ENCODE results near the gene MTRF1L.
"Not testable (repeated sequence)": the region's sequence is repeated elsewhere in the genome, so short reads cannot be mapped to it uniquely, and the experiment has no call there.

Gene MTRF1L

GRCh38 chr6:152979116-152979515, 23.4 kb downstream of the MTRF1L start:
- TF ChIP-seq, protein P1, sequence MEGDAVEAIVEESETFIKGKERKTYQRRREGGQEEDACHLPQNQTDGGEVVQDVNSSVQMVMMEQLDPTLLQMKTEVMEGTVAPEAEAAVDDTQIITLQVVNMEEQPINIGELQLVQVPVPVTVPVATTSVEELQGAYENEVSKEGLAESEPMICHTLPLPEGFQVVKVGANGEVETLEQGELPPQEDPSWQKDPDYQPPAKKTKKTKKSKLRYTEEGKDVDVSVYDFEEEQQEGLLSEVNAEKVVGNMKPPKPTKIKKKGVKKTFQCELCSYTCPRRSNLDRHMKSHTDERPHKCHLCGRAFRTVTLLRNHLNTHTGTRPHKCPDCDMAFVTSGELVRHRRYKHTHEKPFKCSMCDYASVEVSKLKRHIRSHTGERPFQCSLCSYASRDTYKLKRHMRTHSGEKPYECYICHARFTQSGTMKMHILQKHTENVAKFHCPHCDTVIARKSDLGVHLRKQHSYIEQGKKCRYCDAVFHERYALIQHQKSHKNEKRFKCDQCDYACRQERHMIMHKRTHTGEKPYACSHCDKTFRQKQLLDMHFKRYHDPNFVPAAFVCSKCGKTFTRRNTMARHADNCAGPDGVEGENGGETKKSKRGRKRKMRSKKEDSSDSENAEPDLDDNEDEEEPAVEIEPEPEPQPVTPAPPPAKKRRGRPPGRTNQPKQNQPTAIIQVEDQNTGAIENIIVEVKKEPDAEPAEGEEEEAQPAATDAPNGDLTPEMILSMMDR (conservative IDR thresholded peaks at IDR 0.05): no peak
- no peak overlapping the region for H3K27ac ChIP-seq

- H3K27ac ChIP-seq: no peak overlapping the region
- TF ChIP-seq, protein P1 (conservative IDR thresholded peaks at IDR 0.05): no peak
Measured at GRCh38 chr6:152978058-152978457, 24.5 kb downstream of the MTRF1L start.

DNA sequence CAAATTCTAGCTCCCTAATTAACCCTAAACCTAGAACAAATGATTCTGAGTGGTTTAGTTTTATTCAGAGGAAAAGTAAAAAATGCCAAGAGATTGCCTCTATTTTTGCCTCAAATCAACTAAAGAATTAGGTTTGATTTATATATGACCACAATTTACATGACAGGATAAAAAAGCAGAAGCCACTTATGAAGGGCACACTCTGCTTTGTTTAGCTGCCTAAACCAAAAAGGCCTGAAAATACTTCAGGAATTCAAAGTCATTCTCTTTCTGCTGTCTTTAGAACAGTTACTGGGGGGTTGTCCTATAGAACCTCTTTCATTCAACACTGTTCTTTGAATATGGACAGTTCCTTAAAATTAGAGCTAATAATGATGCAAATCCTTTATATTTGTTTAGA, 25.0 kb downstream of the MTRF1L start:
- TF ChIP-seq, protein P1 (conservative IDR thresholded peaks at IDR 0.05): no peak
- no peak overlapping the region for H3K27ac ChIP-seq

DNA sequence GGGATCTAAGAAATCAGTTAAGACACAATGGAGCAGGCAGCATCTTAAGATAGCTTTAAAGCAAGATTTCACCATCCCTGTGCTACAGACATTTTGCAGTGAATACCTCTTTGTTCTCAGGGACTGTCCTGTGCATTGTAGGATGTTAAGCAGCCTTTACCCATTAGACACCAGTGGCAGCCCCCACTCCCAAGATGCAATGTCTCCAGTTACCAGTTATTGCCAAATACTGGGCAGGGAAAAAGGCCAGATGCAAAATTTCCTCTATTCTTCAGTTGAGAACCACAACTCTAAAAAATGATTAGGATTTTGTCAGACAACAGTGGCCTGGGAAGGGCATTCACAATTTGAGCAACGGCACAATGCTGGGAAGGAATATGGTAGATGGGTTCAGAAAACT, 25.8 kb downstream of the MTRF1L start:
- TF ChIP-seq, protein P1 (conservative IDR thresholded peaks at IDR 0.05): no peak
- H3K27ac ChIP-seq: no peak overlapping the region

GRCh38 chr6:152975204-152975915, 27.1 kb downstream of the MTRF1L start:
- TF ChIP-seq, protein P1 (conservative IDR thresholded peaks at IDR 0.05): no peak
- no peak overlapping the region for H3K27ac ChIP-seq

DNA sequence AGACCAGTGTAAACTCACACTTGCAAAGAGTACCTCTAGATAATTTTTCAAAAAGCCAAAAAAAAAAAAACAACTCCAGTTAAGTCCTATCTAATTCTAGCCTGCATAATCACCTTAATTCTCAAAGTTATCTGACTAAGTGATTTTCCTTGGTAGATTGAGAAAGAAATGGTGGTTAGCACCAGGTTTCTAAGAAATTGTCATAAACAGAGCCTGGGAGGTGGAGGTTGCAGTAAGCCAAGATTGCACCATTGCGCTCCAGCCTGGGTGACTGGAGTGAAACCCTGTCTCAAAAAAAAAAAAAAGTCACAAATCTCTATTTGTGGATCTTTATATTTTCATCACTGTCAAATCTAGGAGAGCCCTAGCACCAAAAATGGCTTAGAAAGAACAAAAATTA, 28.6 kb downstream of the MTRF1L start:
- no peak overlapping the region for H3K27ac ChIP-seq
- TF ChIP-seq, protein P1 (conservative IDR thresholded peaks at IDR 0.05): no peak

DNA sequence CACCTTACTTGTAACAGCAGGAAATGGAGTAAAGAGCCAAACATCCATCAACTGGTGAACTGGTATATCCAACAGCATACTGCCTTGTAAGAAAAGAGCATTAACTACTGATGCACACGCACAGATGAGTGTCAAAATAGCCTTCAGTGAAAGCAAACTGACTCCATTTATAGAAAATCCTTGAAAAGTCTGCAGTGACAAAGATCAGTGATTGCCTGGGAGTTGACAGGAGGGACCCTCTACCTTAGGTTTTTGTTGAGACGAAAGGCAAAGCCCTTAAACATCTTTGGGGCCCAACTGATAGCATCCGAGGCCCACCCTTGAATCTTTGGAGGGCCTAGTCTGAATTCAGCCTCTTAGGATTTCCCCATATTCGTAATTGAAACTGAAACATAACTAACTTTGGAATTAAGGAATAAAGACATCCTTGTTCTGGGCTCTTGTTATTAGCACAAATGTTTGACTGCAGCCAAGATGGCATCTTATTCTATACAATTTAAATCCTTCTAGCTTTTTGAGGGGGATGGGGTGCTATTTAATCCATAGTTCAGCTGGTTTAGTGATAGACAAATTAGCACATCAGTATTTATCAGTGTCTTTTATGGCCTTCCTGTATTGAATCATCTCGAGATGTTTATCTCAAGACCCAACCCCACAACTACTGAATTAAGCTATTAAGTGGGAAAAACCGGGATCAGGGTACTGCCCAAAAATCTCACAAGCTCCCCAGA, 32.7 kb downstream of the MTRF1L start:
- no peak overlapping the region for H3K27ac ChIP-seq
- TF ChIP-seq, protein P1 (conservative IDR thresholded peaks at IDR 0.05): no peak

DNA sequence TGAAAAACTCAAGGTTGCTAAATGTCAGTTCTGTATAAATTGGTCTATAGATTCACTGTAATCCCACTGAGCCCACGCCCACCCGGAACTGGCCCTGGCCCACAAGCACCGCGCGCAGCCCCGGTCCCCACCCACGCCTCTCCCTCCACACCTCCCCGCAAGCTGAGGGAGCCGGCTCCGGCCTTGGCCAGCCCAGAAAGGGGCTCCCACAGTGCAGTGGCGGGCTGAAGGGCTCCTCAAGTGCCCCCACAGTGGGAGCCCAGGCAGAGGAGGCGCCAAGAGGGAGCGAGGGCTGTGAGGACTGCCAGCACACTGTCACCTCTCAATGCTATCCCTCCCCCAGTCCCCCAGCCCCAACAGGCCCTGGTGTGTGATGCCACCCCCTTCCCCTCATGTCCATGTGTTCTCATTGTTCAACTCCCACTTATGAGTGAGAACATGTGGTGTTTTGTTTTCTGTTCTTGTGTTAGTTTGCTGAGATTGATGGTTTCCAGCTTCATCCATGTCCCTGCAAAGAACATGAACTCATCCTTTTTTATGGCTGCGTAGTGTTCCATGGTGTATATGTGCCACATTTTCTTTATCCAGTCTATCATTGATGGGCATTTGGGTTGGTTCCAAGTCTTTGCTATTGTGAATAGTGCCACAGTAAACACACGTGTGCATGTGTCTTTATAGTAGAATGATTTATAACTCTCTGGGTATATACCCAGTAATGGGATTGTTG, 36.2 kb downstream of the MTRF1L start:
- not testable (repeated sequence) for H3K27ac ChIP-seq

Measured in VCaP (cell line).